Endothelial cell of umbilical vein (primary cell): ENCODE results near the gene STX16. TPM values are rescaled to one million over a fixed set of nuclear protein-coding genes. Genes with fewer than 3 reads are reported as not detected.

Experiments used
- BruUV-seq: library from RNA; stranded (reverse); fragments of 400-500 nt; replicated peaks from 2 replicates; lab custom pipeline; 2021; lab: Mats Ljungman, UMichigan
- CTCF ChIA-PET: fragments of 300-600, 350-600 bp; sonication (Branson Sonifier 250); formaldehyde crosslinking; loops from one replicate; lab custom pipeline; 2021; ENCODE audit warnings: antibody characterized with exemption, inconsistent platforms; lab: Charles Lee
- POLR2A ChIA-PET: fragments of 300-600, 350-600 bp; sonication (Branson Sonifier 250); formaldehyde crosslinking; loops from one replicate; lab custom pipeline; 2021; ENCODE audit warnings: antibody characterized with exemption, inconsistent platforms; lab: Charles Lee
- DNase-seq: peaks from one replicate; pipeline ENCODE4 v3.0.0-alpha.2; 2011; ENCODE audit warnings: low read depth, low spot score
- FAIRE-seq: peaks from 2 replicates; lab custom pipeline; 2011; peaks lifted over from hg19 to GRCh38; lab: Jason Lieb, UNC
- H2AFZ ChIP-seq: 2 replicates; pipeline ENCODE4 v1.6.0; 2012; ENCODE audit warnings: low read depth, low read length, control low read depth, inconsistent platforms
- H3K27ac ChIP-seq: 2 replicates; pipeline ENCODE4 v1.5.1; 2011; ENCODE audit warnings: low read depth, mild to moderate bottlenecking, control low read depth, low read length, moderate library complexity; ENCODE audit not compliant: insufficient read depth
- H3K27me3 ChIP-seq, 2 experiments: 2 replicates each; pipeline versions ENCODE4 v1.6.0 to v1.6.1; 2011; ENCODE audit warnings: low read length in 2 of 2, mixed read lengths in 1 of 2; ENCODE audit not compliant: control insufficient read depth in 2 of 2, insufficient read depth in 2 of 2
- H3K36me3 ChIP-seq, 2 experiments: 2 replicates in 1 of 2; 3 replicates in 1 of 2; pipeline ENCODE4 v1.5.1; 2011; ENCODE audit warnings: low read length in 2 of 2, mild to moderate bottlenecking in 1 of 2, moderate library complexity in 1 of 2; ENCODE audit not compliant: control insufficient read depth in 2 of 2, insufficient read depth in 2 of 2; ENCODE audit errors: extremely low read depth in 1 of 2
- H3K4me1 ChIP-seq: 3 replicates; pipeline ENCODE4 v1.5.1; 2011; ENCODE audit warnings: mild to moderate bottlenecking, low read length; ENCODE audit not compliant: control insufficient read depth, insufficient read depth; ENCODE audit errors: extremely low read depth
- H3K4me2 ChIP-seq: 2 replicates; pipeline ENCODE4 v1.6.1; 2011; ENCODE audit warnings: low read length, control low read depth, mixed read lengths; ENCODE audit not compliant: insufficient read depth
- H3K4me3 ChIP-seq, 3 experiments: fragments of 200-600 bp in 1 of 3; sonication (generic), shearing (Covaris generic) in 1 of 3; replicated peaks in 1 of 3; 2 replicates each; pipeline ENCODE4 v1.5.1; 2011 to 2016; ENCODE audit warnings: control low read depth in 3 of 3, low read length in 3 of 3, mild to moderate bottlenecking in 2 of 3, inconsistent platforms in 1 of 3, low read depth in 1 of 3, moderate library complexity in 1 of 3; ENCODE audit not compliant: insufficient read depth in 1 of 3
- H3K79me2 ChIP-seq: 2 replicates; pipeline ENCODE4 v1.6.0; 2012; ENCODE audit warnings: low read length, inconsistent platforms; ENCODE audit not compliant: control insufficient read depth, insufficient read depth
- H3K9ac ChIP-seq: replicated peaks from 2 replicates; pipeline ENCODE3; 2011; ENCODE audit warnings: low read length, control low read depth; ENCODE audit not compliant: insufficient read depth; ENCODE audit errors: extremely low read depth
- H3K9me1 ChIP-seq: replicated peaks from 3 replicates; pipeline ENCODE4 v1.6.0; 2011; ENCODE audit warnings: mild to moderate bottlenecking, low read length; ENCODE audit not compliant: control insufficient read depth, insufficient read depth; ENCODE audit errors: extremely low read depth
- H3K9me3 ChIP-seq: replicated peaks from 2 replicates; pipeline ENCODE4 v1.5.1; 2012; ENCODE audit warnings: low read length, inconsistent platforms; ENCODE audit not compliant: control insufficient read depth, insufficient read depth
- H4K20me1 ChIP-seq: replicated peaks from 2 replicates; pipeline ENCODE3; 2011; ENCODE audit warnings: mild to moderate bottlenecking, low read length; ENCODE audit not compliant: control insufficient read depth, insufficient read depth; ENCODE audit errors: extremely low read depth
- EZH2 ChIP-seq: IDR thresholded peaks from 2 replicates; pipeline ENCODE4 v1.6.1; 2012; ENCODE audit warnings: borderline replicate concordance, low read depth, mild to moderate bottlenecking, moderate library complexity, low read length, inconsistent platforms; ENCODE audit not compliant: severe bottlenecking
- FOS ChIP-seq: IDR thresholded peaks from 2 replicates; pipeline ENCODE4 v1.6.1; 2011; ENCODE audit warnings: mild to moderate bottlenecking, low read length, moderate library complexity, borderline replicate concordance; ENCODE audit not compliant: insufficient read depth
- GATA2 ChIP-seq: IDR thresholded peaks from 2 replicates; pipeline ENCODE4 v1.7.0; 2011; ENCODE audit warnings: low read depth, mild to moderate bottlenecking, moderate library complexity, mixed read lengths, low read length; ENCODE audit not compliant: insufficient read length, insufficient read depth
- JUN ChIP-seq: IDR thresholded peaks from 2 replicates; pipeline ENCODE4 v1.6.1; 2011; ENCODE audit warnings: borderline replicate concordance, low read depth; ENCODE audit not compliant: insufficient read length, insufficient read depth
- MYC ChIP-seq: IDR thresholded peaks from one replicate; pipeline ENCODE4 v1.6.1; 2011; ENCODE audit warnings: mild to moderate bottlenecking, low read depth, low read length
- POLR2A ChIP-seq: IDR thresholded peaks from 2 replicates; pipeline ENCODE4 v1.6.1; 2012; ENCODE audit warnings: low read depth, mild to moderate bottlenecking, control low read depth, low read length
- POLR2AphosphoS5 ChIP-seq: IDR thresholded peaks from 2 replicates; pipeline ENCODE4 v1.6.1; 2012; ENCODE audit warnings: low read depth, mild to moderate bottlenecking, control low read depth, low read length, moderate library complexity; ENCODE audit not compliant: insufficient read depth
- dilution Hi-C: fragments of 300-500 bp; cut with MboI; formaldehyde crosslinking; loops from one replicate; pipeline ENCODE4 v1.15.0; 2019; ENCODE audit warnings: low sequenced_read_pairs; ENCODE audit not compliant: extremely low pct_ligation_motif_present
- intact Hi-C: fragments of 100-400 bp; cut with micrococcal nuclease; formaldehyde crosslinking; loops from one replicate; pipeline ENCODE4 v1.10.0; 2022
- polyA plus RNA-seq, 4 experiments: library from polyadenylated mRNA; depleted of rRNA in 3 of 4; stranded (reverse) in 3 of 4; unstranded in 1 of 4; fragments of >200 nt; gene quantifications; 2 replicates each; pipeline versions ENCODE4 v1.2.1 to v1.2.3, GENCODE V29; 2011 to 2012; ENCODE audit warnings: missing spikeins in 1 of 4
- total RNA-seq: library from RNA; stranded (reverse); gene quantifications from 2 replicates; pipeline ENCODE4 v1.2.3, GENCODE V29; 2021
- TF ChIP-seq, protein P1 (sequence below): IDR thresholded peaks from 2 replicates; pipeline ENCODE4 v1.6.1; 2011; ENCODE audit not compliant: insufficient read depth, insufficient read length
- TF ChIP-seq, protein P2 (sequence below), 2 donors: IDR thresholded peaks; 1 replicate in 1 of 2; 2 replicates in 1 of 2; pipeline ENCODE4 v1.5.1; 2011; ENCODE audit warnings: low read length in 2 of 2, mild to moderate bottlenecking in 2 of 2, moderate library complexity in 2 of 2, control low read depth in 1 of 2, inconsistent platforms in 1 of 2, low read depth in 1 of 2; ENCODE audit not compliant: insufficient read depth in 1 of 2; ENCODE audit errors: extremely low read depth in 1 of 2

Gene STX16
- total and polyA plus RNA-seq, 2 donors (not counting 3 experiments of a cell fraction or from before 2014, with no cell fraction given) = 43.1 to 63.5 TPM

GRCh38 chr20:58695895-58696375 lies 44.9 kb downstream of the STX16 start:
- H3K36me3 ChIP-seq = peaks cover 0 to 42% of the 10 kb centered on the region in 2 experiments
- no peaks in the 10 kb centered on the region for H3K27me3 ChIP-seq
- no peak overlapping the region for H2AFZ ChIP-seq
- FAIRE-seq (no peak), DNase-seq (no peak)
- ChIA-PET POLR2A (no interaction called here), CTCF (interaction anchor here (3.8 kb wide), 1 partner anchor 215 kb away, joined by 23 read pairs; no protein-coding TSS in a partner anchor)
- no peaks in the 10 kb centered on the region for H4K20me1 ChIP-seq
- TF ChIP-seq JUN (no peak), FOS (no peak), EZH2 (no peak), POLR2A (no peak), MYC (no peak), GATA2 (no peak), POLR2AphosphoS5 (no peak)
- TF ChIP-seq, protein P1, sequence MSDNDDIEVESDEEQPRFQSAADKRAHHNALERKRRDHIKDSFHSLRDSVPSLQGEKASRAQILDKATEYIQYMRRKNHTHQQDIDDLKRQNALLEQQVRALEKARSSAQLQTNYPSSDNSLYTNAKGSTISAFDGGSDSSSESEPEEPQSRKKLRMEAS = no peak
- TF ChIP-seq, protein P2, sequence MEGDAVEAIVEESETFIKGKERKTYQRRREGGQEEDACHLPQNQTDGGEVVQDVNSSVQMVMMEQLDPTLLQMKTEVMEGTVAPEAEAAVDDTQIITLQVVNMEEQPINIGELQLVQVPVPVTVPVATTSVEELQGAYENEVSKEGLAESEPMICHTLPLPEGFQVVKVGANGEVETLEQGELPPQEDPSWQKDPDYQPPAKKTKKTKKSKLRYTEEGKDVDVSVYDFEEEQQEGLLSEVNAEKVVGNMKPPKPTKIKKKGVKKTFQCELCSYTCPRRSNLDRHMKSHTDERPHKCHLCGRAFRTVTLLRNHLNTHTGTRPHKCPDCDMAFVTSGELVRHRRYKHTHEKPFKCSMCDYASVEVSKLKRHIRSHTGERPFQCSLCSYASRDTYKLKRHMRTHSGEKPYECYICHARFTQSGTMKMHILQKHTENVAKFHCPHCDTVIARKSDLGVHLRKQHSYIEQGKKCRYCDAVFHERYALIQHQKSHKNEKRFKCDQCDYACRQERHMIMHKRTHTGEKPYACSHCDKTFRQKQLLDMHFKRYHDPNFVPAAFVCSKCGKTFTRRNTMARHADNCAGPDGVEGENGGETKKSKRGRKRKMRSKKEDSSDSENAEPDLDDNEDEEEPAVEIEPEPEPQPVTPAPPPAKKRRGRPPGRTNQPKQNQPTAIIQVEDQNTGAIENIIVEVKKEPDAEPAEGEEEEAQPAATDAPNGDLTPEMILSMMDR (IDR thresholded peaks at IDR 0.05; ENCODE audit: extremely low read depth in 1 of 2, insufficient read depth in 1 of 2, low read depth in 1 of 2, low read length in 2 of 2) = no peak
- H3K4me2 ChIP-seq = no peak overlapping the region
- H3K27ac ChIP-seq = no peak overlapping the region
- H3K9me3 ChIP-seq = no peaks in the 10 kb centered on the region
- H3K9ac ChIP-seq = no peak overlapping the region
- H3K4me3 ChIP-seq = no peak overlapping the region
- H3K9me1 ChIP-seq = no peaks in the 10 kb centered on the region
- dilution Hi-C loops (no loop called here), intact Hi-C loops (no loop called here)
- no TSS peak for BruUV-seq
- peaks cover 4% of the 10 kb centered on the region for H3K79me2 ChIP-seq
- peaks cover 14% of the 10 kb centered on the region for H3K4me1 ChIP-seq
